MM.1S (cell line): ENCODE data around the gene UFD1.

Source experiments
- CTCF ChIP-seq: fragments of 300-600 bp; sonication (generic); IDR thresholded peaks from 2 replicates; pipeline ENCODE4 v1.5.1; 2016; ENCODE audit warnings: antibody characterized with exemption, low read length, mixed read lengths
- EZH2 ChIP-seq: fragments of 300-600 bp; sonication (generic); optimal IDR thresholded peaks from 2 replicates; pipeline ENCODE3; 2017; ENCODE audit warnings: low read depth, mild to moderate bottlenecking, antibody characterized with exemption, low read length, mixed read lengths

- TF ChIP-seq CTCF: peak; percentile 24; the same call in 1 of the 2 replicates
- no peak for TF ChIP-seq EZH2
Observed at GRCh38 chr22:19430890-19431541, 48.0 kb downstream of the UFD1 start.
